Cerebellar nuclear complex (tissue), 1 donor: Measurements from ENCODE around the gene TMEM143.
"Not testable (repeated sequence)": the region's sequence is repeated elsewhere in the genome, so short reads cannot be mapped to it uniquely, and the experiment has no call there.

Experiments used
- DNase-seq, 2 experiments: peaks; one replicate each; lab custom pipeline; 2025; lab: John Stamatoyannopoulos, UW

The TMEM143 gene

GRCh38 chr19:48330012-48330681 is 33.6 kb downstream of the TMEM143 start:
- DNase-seq = peak; percentile 55 to 68

GRCh38 chr19:48329167-48329891 is 34.4 kb downstream of the TMEM143 start:
- DNase-seq = no peak

- DNase-seq = no peak
Measured at GRCh38 chr19:48325265-48325910, 38.4 kb downstream of the TMEM143 start, which contains the start of gene EMP3. TSS of gene EMP3 (plus strand) at chr19:48325552. CDS start at chr19:48326845, 1,293 bp downstream.

DNA sequence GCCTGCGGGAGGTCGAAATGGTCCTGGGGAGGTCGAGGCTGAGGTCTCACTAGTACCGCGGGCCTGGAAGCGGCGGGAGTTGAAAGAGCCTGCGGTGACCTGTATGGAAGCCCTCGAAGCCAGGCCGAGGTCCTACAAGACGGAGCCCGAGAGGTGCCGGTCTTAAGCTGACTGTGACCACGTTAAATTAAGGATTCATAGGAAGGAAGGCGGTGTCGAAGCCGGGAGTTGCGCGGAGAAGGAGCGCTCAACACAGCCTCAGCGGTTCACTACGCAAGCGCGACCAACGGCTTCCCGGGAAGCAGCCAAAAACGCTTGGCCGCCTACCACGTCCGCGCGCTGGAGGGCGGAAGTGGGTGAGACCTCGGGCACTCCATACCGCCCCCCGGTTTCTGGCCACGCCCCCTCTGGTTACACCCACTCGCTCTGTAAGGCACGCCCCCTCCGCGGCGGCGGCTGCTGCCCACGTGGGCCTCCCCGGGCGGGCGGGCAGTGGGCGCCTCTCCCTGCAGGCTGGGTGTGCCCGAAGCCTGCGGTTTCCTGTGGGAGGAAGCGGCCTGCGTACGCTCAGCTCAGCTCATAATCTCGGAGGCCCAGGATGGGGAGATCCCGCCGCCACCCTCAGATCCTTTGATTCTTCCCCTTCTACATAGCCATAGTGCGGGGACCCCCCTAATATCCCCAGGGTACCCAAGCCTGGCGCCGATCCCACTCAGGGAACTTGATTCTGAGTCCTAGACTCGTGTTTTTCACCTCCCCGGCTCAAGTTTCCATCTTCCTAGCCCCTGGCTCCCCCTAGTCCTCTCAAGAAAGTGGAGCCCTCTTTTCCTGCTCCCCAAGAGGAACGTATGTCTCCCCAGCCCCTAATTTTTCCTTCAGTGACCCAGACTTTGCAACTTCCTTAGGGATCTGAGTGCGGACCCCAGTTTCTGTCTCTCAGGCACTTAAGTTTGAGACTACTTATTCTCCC is 41.8 kb downstream of the TMEM143 start:
- peak in 1 of 2 experiments; percentile 58 for DNase-seq

DNA sequence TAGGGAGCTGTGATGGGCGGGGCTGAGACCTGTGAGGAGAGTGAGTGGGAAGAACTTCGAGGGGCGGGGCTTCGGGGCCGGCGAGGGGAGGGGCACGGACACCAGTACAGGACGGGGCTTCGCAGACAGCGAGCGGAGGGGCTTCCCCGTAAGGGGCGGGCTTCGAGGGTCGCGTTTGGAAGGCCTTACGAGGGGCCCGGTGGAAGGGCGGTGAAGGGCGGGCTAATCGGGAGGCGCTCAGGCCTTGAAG is 42.4 kb downstream of the TMEM143 start:
- DNase-seq = peak in 1 of 2 experiments; percentile 31

DNA sequence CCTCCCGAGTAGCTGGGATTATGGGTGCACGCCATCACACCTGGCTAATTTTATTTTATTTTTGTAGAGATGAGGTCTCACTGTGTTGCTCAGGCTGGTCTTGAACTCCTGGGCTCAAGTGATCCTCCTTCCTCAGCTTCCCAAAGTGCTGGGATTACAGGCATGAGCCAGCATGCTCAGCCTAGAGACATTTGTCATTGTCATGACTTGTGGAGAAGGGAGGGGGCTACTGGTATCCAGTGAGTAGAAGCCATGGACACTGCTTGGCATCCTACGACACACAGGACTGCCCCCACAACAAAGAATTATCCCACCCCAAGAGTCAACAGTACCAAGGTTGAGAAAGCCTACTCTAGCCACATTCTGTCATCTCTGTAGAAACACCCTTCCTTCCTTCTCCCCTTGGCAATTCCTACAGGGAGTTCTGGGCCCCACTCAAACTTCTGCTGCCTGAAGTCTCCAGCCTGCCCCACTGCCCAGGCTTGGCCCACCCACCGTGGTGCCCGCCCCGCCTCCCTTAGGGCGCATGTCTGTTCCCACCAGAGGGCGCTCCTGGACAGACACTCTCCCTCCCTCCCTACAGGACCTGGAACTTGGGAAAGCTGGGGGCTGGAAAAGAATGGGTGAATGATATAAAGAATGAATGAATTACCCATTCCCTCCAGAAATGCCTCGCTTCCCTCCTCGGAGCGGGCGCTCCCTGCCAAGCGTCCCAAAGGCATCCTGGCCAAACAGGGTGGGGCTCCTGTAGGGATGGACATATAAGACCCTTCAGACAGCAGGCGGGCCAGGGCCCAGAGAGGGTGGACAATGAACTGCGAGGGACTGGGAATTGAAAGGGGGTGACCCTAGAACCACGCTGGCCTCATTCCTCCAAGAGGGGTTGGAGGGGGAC is 43.8 kb downstream of the TMEM143 start:
- no peak for DNase-seq

- DNase-seq = no peak
Measured at GRCh38 chr19:48318286-48318987, 45.3 kb downstream of the TMEM143 start.

GRCh38 chr19:48317708-48317960 is 46.1 kb downstream of the TMEM143 start:
- DNase-seq = not testable (repeated sequence)

DNA sequence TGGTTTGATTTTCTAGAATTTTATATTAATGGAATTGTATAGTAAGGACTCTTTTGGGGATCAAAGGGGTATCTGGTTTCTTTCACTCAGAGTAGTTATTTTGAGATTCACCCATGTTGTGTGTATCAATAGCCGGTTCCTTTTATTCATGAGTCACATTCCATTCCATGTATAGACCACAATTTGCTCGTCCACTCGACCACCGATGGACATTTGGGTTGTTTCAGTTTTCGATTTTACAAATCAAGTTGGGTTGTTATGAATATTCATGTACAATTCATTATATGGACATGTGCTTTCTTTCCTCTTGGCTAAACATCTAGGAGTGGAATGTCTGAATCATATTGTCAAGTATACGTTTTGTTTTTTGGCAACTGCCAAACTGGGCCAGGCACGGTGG is 48.0 kb downstream of the TMEM143 start:
- DNase-seq = no peak

GRCh38 chr19:48311384-48311783 is 52.4 kb downstream of the TMEM143 start:
- no peak for DNase-seq

DNA sequence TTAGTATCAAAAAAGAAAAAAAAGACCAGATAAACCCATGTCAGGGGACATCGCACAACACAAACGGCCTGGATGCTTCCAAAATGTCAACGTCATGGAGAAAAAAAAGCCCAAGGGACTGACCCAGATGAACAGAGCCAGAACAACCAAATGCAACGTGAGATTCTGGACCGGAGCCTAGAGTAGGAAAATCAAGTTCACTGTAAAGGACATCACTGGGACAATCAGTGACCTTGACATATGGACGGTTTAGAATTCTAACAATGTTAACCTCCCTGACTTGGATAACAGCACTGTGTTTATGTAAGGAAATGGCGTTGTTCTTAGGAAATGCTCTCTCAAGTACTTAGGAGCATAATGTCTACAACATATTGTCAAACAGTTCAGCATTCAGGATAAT is 53.5 kb downstream of the TMEM143 start:
- no peak for DNase-seq

DNA sequence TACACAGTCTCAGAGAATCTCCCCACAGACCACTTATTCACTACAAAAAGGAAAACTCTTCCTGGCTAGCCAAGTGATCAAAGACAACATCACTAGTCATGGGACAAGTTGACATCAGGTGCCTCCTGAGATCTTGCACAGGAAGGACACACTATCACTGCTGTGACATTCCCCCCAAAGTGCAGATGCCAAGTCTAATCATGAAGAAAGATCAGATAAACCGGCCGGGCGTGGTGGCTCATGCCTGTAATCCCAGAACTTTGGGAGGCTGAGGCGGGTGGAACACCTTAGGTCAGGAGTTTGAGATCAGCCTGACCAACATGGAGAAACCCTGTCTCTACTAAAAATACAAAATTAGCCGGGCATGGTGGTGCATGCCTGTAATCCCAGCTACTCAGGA is 54.0 kb downstream of the TMEM143 start:
- not testable (repeated sequence) for DNase-seq

DNA sequence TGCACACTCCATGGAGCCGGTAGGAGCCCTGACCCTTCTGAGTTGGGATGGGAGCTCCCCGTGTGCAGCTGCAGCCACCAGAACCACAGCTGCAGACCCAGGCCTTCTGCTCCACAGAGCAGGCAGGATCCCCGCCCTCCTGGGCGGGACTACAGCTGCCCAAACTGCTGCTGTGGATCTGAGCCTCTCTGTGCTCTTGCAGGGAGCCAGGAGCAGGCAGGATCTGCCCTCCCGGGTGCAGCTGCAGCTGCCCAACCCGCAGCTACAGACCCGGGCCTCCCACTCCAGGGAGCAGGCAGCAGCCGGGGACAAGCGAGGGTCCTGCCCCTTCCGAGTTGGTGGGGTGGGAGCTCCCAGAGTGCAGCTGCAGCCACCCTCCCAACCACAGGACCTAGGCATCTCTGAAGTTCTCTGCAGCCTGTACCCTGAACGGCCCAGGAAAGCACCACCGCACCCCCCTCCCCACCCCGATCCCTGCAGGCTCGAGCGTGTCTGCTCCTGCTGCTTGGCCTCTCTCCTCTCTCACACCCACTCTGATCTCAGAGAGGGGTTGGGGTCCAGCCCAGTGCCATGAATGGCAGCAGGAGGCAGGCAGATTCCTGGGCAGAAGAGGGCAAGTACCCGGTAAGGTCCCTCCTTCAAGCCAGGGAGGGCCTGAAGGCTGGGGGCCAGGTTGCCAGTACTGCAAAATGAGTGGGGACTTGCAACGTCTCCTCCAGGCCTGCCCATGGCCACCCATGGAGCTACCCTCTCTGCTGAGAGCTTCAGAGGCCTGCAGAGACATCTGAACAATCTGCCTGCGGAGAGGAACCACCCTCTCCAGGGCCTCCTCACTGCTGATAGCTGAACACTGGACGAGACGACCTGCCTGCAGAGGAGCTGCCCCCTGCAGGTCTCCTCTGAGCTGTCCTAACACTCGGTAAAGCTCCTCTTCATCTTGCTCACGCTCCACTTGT is 54.8 kb downstream of the TMEM143 start:
- DNase-seq = no peak

DNA sequence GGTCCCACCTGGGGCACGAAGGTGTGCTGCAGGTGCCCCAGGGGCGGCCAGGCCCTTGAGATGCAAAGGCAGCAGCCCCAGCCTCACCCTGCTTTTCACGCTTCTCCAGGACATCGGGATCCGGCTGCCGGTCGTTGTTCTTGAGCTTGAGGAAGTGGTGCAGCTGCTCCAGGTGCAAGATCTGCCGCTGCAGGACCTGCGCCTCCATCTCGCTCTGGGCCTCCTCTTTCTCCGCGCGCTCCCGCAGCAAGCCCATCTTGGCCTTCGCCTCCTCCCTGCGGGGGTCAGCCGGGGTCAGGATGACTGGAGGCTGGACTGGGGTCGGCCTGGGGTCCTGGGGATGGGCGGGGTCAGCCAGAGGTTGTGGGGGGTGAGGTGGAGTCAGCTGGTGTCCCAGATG is 59.9 kb downstream of the TMEM143 start:
- DNase-seq = no peak

- no peak for DNase-seq
Measured at GRCh38 chr19:48303367-48303766, 60.4 kb downstream of the TMEM143 start.

- no peak for DNase-seq
Measured at GRCh38 chr19:48302600-48302959, 61.2 kb downstream of the TMEM143 start.

GRCh38 chr19:48301886-48302599 is 61.7 kb downstream of the TMEM143 start:
- no peak for DNase-seq

GRCh38 chr19:48297975-48298374 is 65.8 kb downstream of the TMEM143 start:
- no peak for DNase-seq
